GM12865 (cell line): ENCODE data around the gene SYT4.

Experiments used
- DNase-seq: peaks from one replicate; pipeline ENCODE4 v3.0.0; 2010; ENCODE audit warnings: low read depth
- H3K4me3 ChIP-seq: 2 replicates; pipeline ENCODE4 v1.5.1; 2011; ENCODE audit warnings: mild to moderate bottlenecking, low read depth, low read length, control low read depth
- CTCF ChIP-seq: IDR thresholded peaks from 2 replicates; pipeline ENCODE4 v1.5.1; 2011; ENCODE audit warnings: low read length, control low read depth, low read depth, inconsistent platforms; ENCODE audit not compliant: insufficient read depth; ENCODE audit errors: missing control alignments

The SYT4 gene

DNA sequence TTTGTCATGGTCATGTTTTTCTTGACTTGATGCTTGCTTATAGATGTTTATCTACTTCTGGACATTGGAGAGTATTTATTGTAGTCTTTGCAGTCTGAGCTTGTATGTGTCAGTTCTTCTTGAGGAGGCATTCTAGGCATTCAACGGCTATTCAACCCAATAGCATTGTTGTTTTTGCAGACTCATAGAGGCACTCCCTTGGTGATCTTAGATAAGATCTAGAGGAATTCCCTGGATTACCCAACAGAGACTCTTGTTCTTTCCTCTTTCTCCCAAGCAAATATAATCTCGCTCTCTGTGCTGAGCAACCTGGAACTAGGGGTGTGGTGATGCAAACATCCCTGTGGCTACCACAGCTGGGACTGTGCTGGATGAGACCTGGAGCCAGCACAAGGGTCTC lies 40.4 kb downstream of the SYT4 start:
- TF ChIP-seq CTCF: no peak
- H3K4me3 ChIP-seq: no peak overlapping the region
- no peak for DNase-seq

DNA sequence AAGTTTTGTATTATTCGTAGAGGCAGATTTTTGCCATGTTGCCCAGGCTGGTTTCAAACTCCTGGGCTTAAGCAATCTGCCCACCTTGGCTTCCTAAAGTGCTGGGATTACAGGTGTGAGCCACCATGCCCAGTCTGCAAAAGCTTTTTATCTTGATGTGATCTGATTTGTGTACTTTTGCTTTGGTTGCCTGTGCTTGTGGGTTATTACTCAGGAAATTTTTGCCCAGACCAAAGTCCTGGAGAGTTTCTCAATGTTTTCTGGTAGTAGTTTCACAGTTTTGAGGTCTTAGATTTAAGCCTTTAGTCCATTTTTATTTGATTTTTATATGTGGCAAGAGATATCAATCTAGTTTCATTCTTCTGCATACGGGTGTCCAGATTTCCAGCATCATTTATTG lies 42.4 kb downstream of the SYT4 start:
- no peak for DNase-seq
- no peak overlapping the region for H3K4me3 ChIP-seq
- TF ChIP-seq CTCF: no peak

DNA sequence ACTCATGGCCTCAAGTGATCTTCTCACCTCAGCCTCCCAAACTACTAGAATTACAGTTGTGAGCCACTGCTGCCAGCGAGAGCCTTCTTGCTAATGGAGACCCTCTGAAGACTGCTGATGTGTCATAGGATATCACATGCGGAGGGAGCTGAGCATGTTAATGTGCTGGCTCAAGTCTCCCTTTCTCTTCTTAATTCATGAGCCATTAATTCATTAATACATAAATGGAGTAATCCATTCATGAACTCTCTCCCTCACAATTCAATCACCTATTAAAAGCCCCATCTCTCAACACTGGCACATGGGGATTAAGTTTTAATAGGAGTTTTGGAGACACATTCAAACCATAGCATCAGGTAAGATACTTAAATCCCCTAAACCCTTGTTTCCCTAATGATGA lies 54.8 kb downstream of the SYT4 start:
- H3K4me3 ChIP-seq: no peak overlapping the region
- no peak for DNase-seq
- TF ChIP-seq CTCF: no peak

- DNase-seq: no peak
- no peak overlapping the region for H3K4me3 ChIP-seq
- no peak for TF ChIP-seq CTCF
Measured at GRCh38 chr18:43220691-43221090, 56.6 kb downstream of the SYT4 start.
